ENCODE results near the gene SLAMF8. TPM values are rescaled to one million over a fixed set of nuclear protein-coding genes. Genes with fewer than 3 reads are reported as not detected.

The SLAMF8 gene
- total and polyA plus RNA-seq, 2 donors (not counting 1 experiment from before 2014, with no cell fraction given): 0.54 TPM; not detected in 1

DNA sequence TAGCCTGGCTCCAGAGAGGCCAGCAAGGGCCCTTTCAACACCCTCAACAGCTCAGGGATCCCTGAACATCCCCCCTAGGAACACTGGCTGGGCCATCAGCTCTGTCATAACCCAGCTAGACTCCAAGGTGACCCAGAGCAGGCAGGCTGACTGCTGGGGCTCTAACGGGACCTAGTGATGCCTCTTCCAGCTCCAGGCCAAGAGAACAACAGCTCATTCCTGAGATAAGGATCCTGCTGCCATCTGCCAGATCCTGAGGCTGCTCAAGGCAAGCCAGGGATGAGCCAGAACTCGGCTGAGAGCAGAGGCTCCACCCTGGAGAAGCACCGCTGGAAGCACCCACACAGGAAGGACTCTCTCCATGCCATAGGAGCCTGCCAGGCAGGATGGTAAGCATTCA lies 33.8 kb downstream of the SLAMF8 start:
- Histone ChIP-seq H3K9ac (ENCODE audit: low read length) (no peak overlapping the region), H3K4me2 (replicated peaks; ENCODE audit: low read depth, low read length, poor library complexity, severe bottlenecking) (no peak overlapping the region), H3K36me3 (replicated peaks in 1 of 2; ENCODE audit: control extremely low read depth in 1 of 2, control insufficient read depth in 1 of 2, extremely low read depth in 1 of 2, insufficient read depth in 2 of 2, low read length in 1 of 2) (no peaks in the 10 kb centered on the region), H2AFZ (ENCODE audit: insufficient read depth, low read depth, low read length, poor library complexity, severe bottlenecking) (no peak overlapping the region), H3K27ac (ENCODE audit: low read length in 2 of 2) (no peak overlapping the region), H3K4me1 (ENCODE audit: control insufficient read depth in 2 of 2, insufficient read depth in 2 of 2, low read length in 2 of 2) (no peaks in the 10 kb centered on the region), H3K4me3 (ENCODE audit: control extremely low read depth in 1 of 5, extremely low read depth in 1 of 5, insufficient read depth in 1 of 5, low read depth in 2 of 5, low read length in 4 of 5) (no peak overlapping the region), H3K9me3 (ENCODE audit: control extremely low read depth in 1 of 3, control insufficient read depth in 2 of 3, insufficient read depth in 1 of 3, low read length in 2 of 3) (no peaks in the 10 kb centered on the region), H4K20me1 (ENCODE audit: control insufficient read depth, insufficient read depth, low read length, poor library complexity, severe bottlenecking) (no peaks in the 10 kb centered on the region), H3K79me2 (ENCODE audit: control insufficient read depth, insufficient read depth, low read length) (no peaks in the 10 kb centered on the region), H3K27me3 (replicated peaks in 1 of 4; ENCODE audit: control extremely low read depth in 1 of 4, control insufficient read depth in 3 of 4, insufficient read depth in 4 of 4, low read length in 3 of 4) (peaks cover 0 to 10% (median 0%) of the 10 kb centered on the region in 4 experiments)
- no peak overlapping the region for H3K27ac Mint-ChIP-seq
- ChIA-PET CTCF (interaction anchor here (1.3 to 1.4 kb wide), 2 partner anchors 10 to 30 kb away, joined by 4 to 5 read pairs; no protein-coding TSS in a partner anchor), POLR2A (interaction anchor here (0.9 kb wide), 1 partner anchor 52 kb away, joined by 3 read pairs; no protein-coding TSS in a partner anchor)
- H3K9me3 Mint-ChIP-seq (ENCODE audit: insufficient read depth): no peaks in the 10 kb centered on the region
- H3K27me3 Mint-ChIP-seq: peaks cover 16% of the 10 kb centered on the region
- H3K4me1 Mint-ChIP-seq: no peaks in the 10 kb centered on the region
- H3K4me3 Mint-ChIP-seq: no peak overlapping the region
- TF ChIP-seq, protein P1, sequence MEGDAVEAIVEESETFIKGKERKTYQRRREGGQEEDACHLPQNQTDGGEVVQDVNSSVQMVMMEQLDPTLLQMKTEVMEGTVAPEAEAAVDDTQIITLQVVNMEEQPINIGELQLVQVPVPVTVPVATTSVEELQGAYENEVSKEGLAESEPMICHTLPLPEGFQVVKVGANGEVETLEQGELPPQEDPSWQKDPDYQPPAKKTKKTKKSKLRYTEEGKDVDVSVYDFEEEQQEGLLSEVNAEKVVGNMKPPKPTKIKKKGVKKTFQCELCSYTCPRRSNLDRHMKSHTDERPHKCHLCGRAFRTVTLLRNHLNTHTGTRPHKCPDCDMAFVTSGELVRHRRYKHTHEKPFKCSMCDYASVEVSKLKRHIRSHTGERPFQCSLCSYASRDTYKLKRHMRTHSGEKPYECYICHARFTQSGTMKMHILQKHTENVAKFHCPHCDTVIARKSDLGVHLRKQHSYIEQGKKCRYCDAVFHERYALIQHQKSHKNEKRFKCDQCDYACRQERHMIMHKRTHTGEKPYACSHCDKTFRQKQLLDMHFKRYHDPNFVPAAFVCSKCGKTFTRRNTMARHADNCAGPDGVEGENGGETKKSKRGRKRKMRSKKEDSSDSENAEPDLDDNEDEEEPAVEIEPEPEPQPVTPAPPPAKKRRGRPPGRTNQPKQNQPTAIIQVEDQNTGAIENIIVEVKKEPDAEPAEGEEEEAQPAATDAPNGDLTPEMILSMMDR (IDR thresholded peaks at IDR 0.05): no peak
- no peak for TF ChIP-seq EZH2 (IDR thresholded peaks at IDR 0.05; ENCODE audit: borderline replicate concordance, insufficient read depth, low read depth, low read length, poor library complexity, severe bottlenecking)
- ATAC-seq (ENCODE audit: low read depth) (no peak), DNase-seq (no peak)
- intact Hi-C loops (cut with micrococcal nuclease): no loop called here
- WGBS (ENCODE audit: insufficient coverage): 83% methylated on average over 3 of the region's 3 CpGs

DNA sequence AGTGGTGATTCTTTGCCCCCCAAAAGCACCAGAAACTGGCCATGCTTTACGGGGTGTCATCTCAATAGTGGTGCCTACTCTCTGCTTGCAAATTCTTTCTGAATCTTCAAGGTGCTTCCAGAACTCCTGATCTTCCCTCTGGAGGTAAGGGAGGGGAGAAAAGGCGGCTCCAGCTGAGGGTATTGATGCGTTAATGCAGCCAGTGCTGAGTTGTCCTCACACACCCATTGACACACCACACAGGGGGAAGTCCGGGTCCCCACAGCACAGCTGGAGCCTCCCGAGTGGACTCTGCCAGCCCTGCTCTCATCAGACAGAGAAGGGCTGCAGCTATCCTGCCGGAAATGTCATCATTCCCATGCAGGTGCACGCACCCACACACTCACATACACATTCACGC lies 34.5 kb downstream of the SLAMF8 start:
- H3K9ac ChIP-seq (ENCODE audit: low read length): no peak overlapping the region
- H3K27me3 ChIP-seq (replicated peaks in 1 of 4; ENCODE audit: control extremely low read depth in 1 of 4, control insufficient read depth in 3 of 4, insufficient read depth in 4 of 4, low read length in 3 of 4): peaks cover 0 to 5% (median 0%) of the 10 kb centered on the region in 4 experiments
- no peak overlapping the region for H3K4me3 Mint-ChIP-seq
- H3K36me3 ChIP-seq (replicated peaks in 1 of 2; ENCODE audit: control extremely low read depth in 1 of 2, control insufficient read depth in 1 of 2, extremely low read depth in 1 of 2, insufficient read depth in 2 of 2, low read length in 1 of 2): no peaks in the 10 kb centered on the region
- no peak overlapping the region for H3K4me2 ChIP-seq (replicated peaks; ENCODE audit: low read depth, low read length, poor library complexity, severe bottlenecking)
- no peak overlapping the region for H3K27ac Mint-ChIP-seq
- no peaks in the 10 kb centered on the region for H3K4me1 ChIP-seq (ENCODE audit: control insufficient read depth in 2 of 2, insufficient read depth in 2 of 2, low read length in 2 of 2)
- ATAC-seq (ENCODE audit: low read depth): no peak
- no peak overlapping the region for H3K4me3 ChIP-seq (ENCODE audit: control extremely low read depth in 1 of 5, extremely low read depth in 1 of 5, insufficient read depth in 1 of 5, low read depth in 2 of 5, low read length in 4 of 5)
- H2AFZ ChIP-seq (ENCODE audit: insufficient read depth, low read depth, low read length, poor library complexity, severe bottlenecking): no peak overlapping the region
- no peak overlapping the region for H3K27ac ChIP-seq (ENCODE audit: low read length in 2 of 2)
- H3K4me1 Mint-ChIP-seq: no peaks in the 10 kb centered on the region
- intact Hi-C loops (cut with micrococcal nuclease): no loop called here
- ChIA-PET CTCF (interaction anchor here (1.4 kb wide), 1 partner anchor 29 kb away, joined by 5 read pairs; no protein-coding TSS in a partner anchor), POLR2A (no interaction called here)
- H3K79me2 ChIP-seq (ENCODE audit: control insufficient read depth, insufficient read depth, low read length): no peaks in the 10 kb centered on the region
- peaks cover 17% of the 10 kb centered on the region for H3K27me3 Mint-ChIP-seq
- H3K9me3 ChIP-seq (ENCODE audit: control extremely low read depth in 1 of 3, control insufficient read depth in 2 of 3, insufficient read depth in 1 of 3, low read length in 2 of 3): no peaks in the 10 kb centered on the region
- no peaks in the 10 kb centered on the region for H3K9me3 Mint-ChIP-seq (ENCODE audit: insufficient read depth)
- H4K20me1 ChIP-seq (ENCODE audit: control insufficient read depth, insufficient read depth, low read length, poor library complexity, severe bottlenecking): no peaks in the 10 kb centered on the region
- no peak for DNase-seq
- TF ChIP-seq, protein P1 (IDR thresholded peaks at IDR 0.05): no peak
- no peak for TF ChIP-seq EZH2 (IDR thresholded peaks at IDR 0.05; ENCODE audit: borderline replicate concordance, insufficient read depth, low read depth, low read length, poor library complexity, severe bottlenecking)
- WGBS (ENCODE audit: insufficient coverage): 93% methylated on average over 7 of the region's 8 CpGs
